Colonic mucosa (tissue), 4 donors: ENCODE results near the gene SPINDOC. TPM values are rescaled to one million over a fixed set of nuclear protein-coding genes. Genes with fewer than 3 reads are reported as not detected.
"Not testable (repeated sequence)": the region's sequence is repeated elsewhere in the genome, so short reads cannot be mapped to it uniquely, and the experiment has no call there.

Experiments used
- DNase-seq: peaks from one replicate; pipeline ENCODE4 v3.0.0-alpha.2; 2020
- H3K27ac ChIP-seq: fragments of 200-600 bp; one replicate; pipeline ENCODE4 v1.8.0; 2021
- H3K27me3 ChIP-seq: fragments of 200-600 bp; one replicate; pipeline ENCODE4 v1.8.0; 2021
- H3K36me3 ChIP-seq: fragments of 200-600 bp; one replicate; pipeline ENCODE4 v1.8.0; 2021
- H3K4me1 ChIP-seq: fragments of 200-600 bp; one replicate; pipeline ENCODE4 v1.8.0; 2021; ENCODE audit warnings: mild to moderate bottlenecking
- H3K4me3 ChIP-seq: fragments of 200-600 bp; one replicate; pipeline ENCODE4 v1.8.0; 2021
- H3K9ac ChIP-seq, 2 donors: one replicate each; pipeline ENCODE4 v1.7.0; 2013; ENCODE audit warnings: control low read depth in 2 of 2, low read depth in 2 of 2, low read length in 2 of 2
- H3K9me3 ChIP-seq: fragments of 200-600 bp; one replicate; pipeline ENCODE4 v1.8.0; 2021
- CTCF ChIP-seq: fragments of 200-600 bp; IDR thresholded peaks from one replicate; pipeline ENCODE4 v1.8.0; 2022; ENCODE audit warnings: antibody characterized with exemption, mild to moderate bottlenecking
- intact Hi-C: fragments of 100-400 bp; cut with DNase I; formaldehyde crosslinking; loops from one replicate; pipeline ENCODE4 v1.14.1; 2022
- total RNA-seq, 2 donors: library from RNA; stranded (reverse); fragmentation: NEBNext Ultra II Directional in 1 of 2; extraction: Animal tissue kit (Norgen Biotek cat#: 25700) in 1 of 2; gene quantifications; one replicate each; pipeline ENCODE4 v1.2.1, GENCODE V29; 2021
- donor health status: healthy.
- donor health status: DM: no; HTN: no; CAD: no.
- donor health status: DM: no; HTN: no; CAD: no.

SPINDOC gene
- total RNA-seq, 2 donors from 2014 or later = 9.3 to 11.8 TPM

GRCh38 chr11:63858628-63859550, 45.6 kb downstream of the SPINDOC start:
- H3K9ac ChIP-seq = no peak overlapping the region
- no peaks in the 10 kb centered on the region for H3K27me3 ChIP-seq
- intact Hi-C loops = no loop called here
- no peaks in the 10 kb centered on the region for H3K36me3 ChIP-seq
- no peaks in the 10 kb centered on the region for H3K9me3 ChIP-seq
- H3K27ac ChIP-seq = peak overlapping the region; percentile 2
- peak; percentile 51 for DNase-seq
- no peak for TF ChIP-seq CTCF
- no peak overlapping the region for H3K4me3 ChIP-seq
- peaks cover 17% of the 10 kb centered on the region for H3K4me1 ChIP-seq

GRCh38 chr11:63862923-63863322, 49.7 kb downstream of the SPINDOC start:
- DNase-seq = peak; percentile 74
- TF ChIP-seq CTCF = no peak
- Histone ChIP-seq H3K27me3 (no peaks in the 10 kb centered on the region), H3K9me3 (no peaks in the 10 kb centered on the region), H3K4me1 (peaks cover 24% of the 10 kb centered on the region), H3K4me3 (no peak overlapping the region), H3K9ac (peak overlapping the region in 1 of 2 donors; percentile 3), H3K27ac (peak overlapping the region; percentile 47), H3K36me3 (no peaks in the 10 kb centered on the region)
- intact Hi-C loops = no loop called here

GRCh38 chr11:63863620-63864019, 50.4 kb downstream of the SPINDOC start:
- H3K4me1 ChIP-seq = peaks cover 26% of the 10 kb centered on the region
- DNase-seq, H3K4me3 ChIP-seq, H3K27ac ChIP-seq, H3K36me3 ChIP-seq, H3K9me3 ChIP-seq, H3K27me3 ChIP-seq, intact Hi-C loops, H3K9ac ChIP-seq: not testable (repeated sequence)

GRCh38 chr11:63866211-63866610, 53.0 kb downstream of the SPINDOC start:
- Histone ChIP-seq H3K4me3 (no peak overlapping the region), H3K4me1 (peaks cover 44% of the 10 kb centered on the region), H3K36me3 (no peaks in the 10 kb centered on the region), H3K9ac (no peak overlapping the region), H3K27ac (peak overlapping the region; percentile 16), H3K9me3 (no peaks in the 10 kb centered on the region), H3K27me3 (no peaks in the 10 kb centered on the region)
- intact Hi-C loops = no loop called here
- TF ChIP-seq CTCF = no peak
- peak; percentile 88 for DNase-seq

- H3K36me3 ChIP-seq = no peaks in the 10 kb centered on the region
- H3K4me3 ChIP-seq = no peak overlapping the region
- H3K27ac ChIP-seq = no peak overlapping the region
- no peaks in the 10 kb centered on the region for H3K27me3 ChIP-seq
- H3K9ac ChIP-seq = no peak overlapping the region
- TF ChIP-seq CTCF = no peak
- no peak for DNase-seq
- H3K4me1 ChIP-seq = peaks cover 44% of the 10 kb centered on the region
- no peaks in the 10 kb centered on the region for H3K9me3 ChIP-seq
- intact Hi-C loops = no loop called here
Measured at GRCh38 chr11:63867511-63867910, 54.3 kb downstream of the SPINDOC start.

- intact Hi-C loops = no loop called here
Measured at GRCh38 chr11:63868399-63869064, 55.3 kb downstream of the SPINDOC start.

More at GRCh38 chr11:63868399-63869064, 55.3 kb downstream of the SPINDOC start:
- Histone ChIP-seq H3K4me3 (no peak overlapping the region), H3K36me3 (no peaks in the 10 kb centered on the region), H3K9ac (peak overlapping the region in 1 of 2 donors; percentile 81), H3K4me1 (peaks cover 52% of the 10 kb centered on the region), H3K27me3 (no peaks in the 10 kb centered on the region), H3K27ac (peak overlapping the region; percentile 74), H3K9me3 (no peaks in the 10 kb centered on the region)
- no peak for TF ChIP-seq CTCF
- DNase-seq = no peak
